Urinary bladder (tissue), 4 donors: ENCODE results near the gene PRKAR2B. TPM values are rescaled to one million over a fixed set of nuclear protein-coding genes. Genes with fewer than 3 reads are reported as not detected.

Experiments
- DNase-seq: peaks from one replicate; pipeline ENCODE4 v3.0.0-alpha.2; 2015; ENCODE audit errors: extremely low spot score
- H3K27ac ChIP-seq: one replicate; pipeline ENCODE4 v1.5.1; 2013; ENCODE audit warnings: low read depth, mild to moderate bottlenecking, moderate library complexity
- H3K36me3 ChIP-seq: one replicate; pipeline ENCODE4 v1.6.1; 2013; ENCODE audit warnings: mild to moderate bottlenecking, moderate library complexity; ENCODE audit not compliant: insufficient read depth
- H3K4me1 ChIP-seq: one replicate; pipeline ENCODE4 v1.6.1; 2013; ENCODE audit warnings: mild to moderate bottlenecking, moderate library complexity; ENCODE audit not compliant: insufficient read depth
- H3K4me3 ChIP-seq: one replicate; pipeline ENCODE4 v1.5.1; 2013; ENCODE audit warnings: low read depth, low read length
- WGBS: extraction: QIAGEN DNeasy Blood & Tissue Kit; methylation state at CpG from one replicate; pipeline ENCODE4 v1.1.7; 2013; 5-methylcytosine and 5-hydroxymethylcytosine counted together
- polyA plus RNA-seq: library from polyadenylated mRNA; stranded (reverse); fragments of 200-250 nt; gene quantifications from one replicate; pipeline ENCODE4 v1.2.3, GENCODE V29; 2013
- total RNA-seq: library from RNA; depleted of rRNA; stranded (reverse); fragments of >200 nt; gene quantifications from one replicate; pipeline ENCODE4 v1.2.3, GENCODE V29; 2014
- donor health status: healthy with polysubstance abuse.
- donor health status: healthy.

PRKAR2B gene
- total and polyA plus RNA-seq, 2 donors: 42.8 to 60.1 TPM

GRCh38 chr7:107173691-107174406 lies 129.3 kb downstream of the PRKAR2B start:
- no peak for DNase-seq
- Histone ChIP-seq H3K27ac (no peak overlapping the region), H3K36me3 (no peaks in the 10 kb centered on the region), H3K4me3 (no peak overlapping the region), H3K4me1 (peaks cover 2% of the 10 kb centered on the region)
- 71% methylated on average over 4 of the region's 4 CpGs for WGBS

- H3K36me3 ChIP-seq: peaks cover 2% of the 10 kb centered on the region
- no peaks in the 10 kb centered on the region for H3K4me1 ChIP-seq
- DNase-seq: no peak
- no peak overlapping the region for H3K27ac ChIP-seq
- H3K4me3 ChIP-seq: no peak overlapping the region
- WGBS: 75% methylated on average over 14 of the region's 14 CpGs
Observed at GRCh38 chr7:107179326-107180164, 135.0 kb downstream of the PRKAR2B start.

- H3K27ac ChIP-seq: no peak overlapping the region
- 16% methylated on average over 1 of the region's 1 CpG for WGBS
- no peaks in the 10 kb centered on the region for H3K4me1 ChIP-seq
Observed at GRCh38 chr7:107180378-107180777, 135.9 kb downstream of the PRKAR2B start.

GRCh38 chr7:107181172-107181571 lies 136.7 kb downstream of the PRKAR2B start:
- Histone ChIP-seq H3K4me3 (no peak overlapping the region), H3K4me1 (no peaks in the 10 kb centered on the region), H3K27ac (no peak overlapping the region), H3K36me3 (peaks cover 2% of the 10 kb centered on the region)
- DNase-seq: no peak
- WGBS: 89% methylated on average over 5 of the region's 5 CpGs

More at GRCh38 chr7:107180378-107180777, 135.9 kb downstream of the PRKAR2B start:
- H3K4me3 ChIP-seq: no peak overlapping the region
- no peak for DNase-seq
- peaks cover 2% of the 10 kb centered on the region for H3K36me3 ChIP-seq

- 64% methylated on average over 4 of the region's 4 CpGs for WGBS
- no peak for DNase-seq
- H3K36me3 ChIP-seq: peaks cover 6% of the 10 kb centered on the region
- no peak overlapping the region for H3K4me3 ChIP-seq
- H3K27ac ChIP-seq: no peak overlapping the region
- no peaks in the 10 kb centered on the region for H3K4me1 ChIP-seq
Observed at GRCh38 chr7:107185716-107186115, 141.2 kb downstream of the PRKAR2B start.

GRCh38 chr7:107186240-107186639 lies 141.7 kb downstream of the PRKAR2B start:
- Histone ChIP-seq H3K36me3 (peaks cover 9% of the 10 kb centered on the region), H3K27ac (no peak overlapping the region), H3K4me1 (no peaks in the 10 kb centered on the region), H3K4me3 (no peak overlapping the region)
- no peak for DNase-seq
- WGBS: 93% methylated on average over 4 of the region's 4 CpGs

- Histone ChIP-seq H3K4me1 (no peaks in the 10 kb centered on the region), H3K36me3 (peaks cover 11% of the 10 kb centered on the region), H3K27ac (no peak overlapping the region), H3K4me3 (no peak overlapping the region)
- WGBS: 61% methylated on average over 2 of the region's 2 CpGs
- DNase-seq: no peak
Observed at GRCh38 chr7:107187774-107188173, 143.3 kb downstream of the PRKAR2B start.

GRCh38 chr7:107190090-107190489 lies 145.6 kb downstream of the PRKAR2B start:
- H3K27ac ChIP-seq: no peak overlapping the region
- no peak overlapping the region for H3K4me3 ChIP-seq
- peaks cover 8% of the 10 kb centered on the region for H3K36me3 ChIP-seq
- DNase-seq: no peak
- WGBS: 96% methylated on average over 2 of the region's 2 CpGs
- H3K4me1 ChIP-seq: no peaks in the 10 kb centered on the region

GRCh38 chr7:107194052-107194451 lies 149.5 kb downstream of the PRKAR2B start:
- H3K4me3 ChIP-seq: no peak overlapping the region
- DNase-seq: no peak
- H3K4me1 ChIP-seq: no peaks in the 10 kb centered on the region
- 82% methylated on average over 1 of the region's 1 CpG for WGBS
- H3K36me3 ChIP-seq: peaks cover 9% of the 10 kb centered on the region
- no peak overlapping the region for H3K27ac ChIP-seq

GRCh38 chr7:107196834-107197610 lies 152.5 kb downstream of the PRKAR2B start:
- H3K27ac ChIP-seq: no peak overlapping the region
- peaks cover 4% of the 10 kb centered on the region for H3K36me3 ChIP-seq
- 92% methylated on average over 10 of the region's 10 CpGs for WGBS
- H3K4me3 ChIP-seq: no peak overlapping the region
- H3K4me1 ChIP-seq: no peaks in the 10 kb centered on the region
- no peak for DNase-seq

- 62% methylated on average over 4 of the region's 4 CpGs for WGBS
Observed at GRCh38 chr7:107201795-107202450, 157.4 kb downstream of the PRKAR2B start.

GRCh38 chr7:107203607-107204006 lies 159.1 kb downstream of the PRKAR2B start:
- Histone ChIP-seq H3K4me1 (no peaks in the 10 kb centered on the region), H3K4me3 (no peak overlapping the region), H3K27ac (no peak overlapping the region), H3K36me3 (peaks cover 5% of the 10 kb centered on the region)
- 91% methylated on average over 7 of the region's 7 CpGs for WGBS
- DNase-seq: no peak

More at GRCh38 chr7:107201795-107202450, 157.4 kb downstream of the PRKAR2B start:
- Histone ChIP-seq H3K4me3 (no peak overlapping the region), H3K4me1 (no peaks in the 10 kb centered on the region), H3K36me3 (peaks cover 5% of the 10 kb centered on the region), H3K27ac (no peak overlapping the region)
- no peak for DNase-seq

GRCh38 chr7:107206136-107206535 lies 161.6 kb downstream of the PRKAR2B start:
- DNase-seq: no peak
- H3K4me3 ChIP-seq: no peak overlapping the region
- H3K4me1 ChIP-seq: no peaks in the 10 kb centered on the region
- 98% methylated on average over 6 of the region's 6 CpGs for WGBS
- H3K36me3 ChIP-seq: peaks cover 5% of the 10 kb centered on the region
- no peak overlapping the region for H3K27ac ChIP-seq
